AG09309 (cell line): ENCODE data around the gene GREM1.
A peak's percentile ranks its signal among the peaks of the same experiment; 100 is the strongest.

Source experiments
- DNase-seq: peaks from one replicate; pipeline ENCODE4 v3.0.0-alpha.2; 2010; ENCODE audit warnings: low read depth
- H3K4me3 ChIP-seq: 2 replicates; pipeline ENCODE4 v1.5.1; 2011; ENCODE audit warnings: mild to moderate bottlenecking, low read depth, low read length, moderate library complexity; ENCODE audit not compliant: control insufficient read depth
- CTCF ChIP-seq: IDR thresholded peaks from 2 replicates; pipeline ENCODE4 v1.5.1; 2011; ENCODE audit warnings: mild to moderate bottlenecking, low read depth, low read length, inconsistent platforms; ENCODE audit not compliant: insufficient read depth, control insufficient read depth; ENCODE audit errors: missing control alignments

The GREM1 gene

GRCh38 chr15:32716915-32717425, 834 bp upstream of the GREM1 start:
- no peak for TF ChIP-seq CTCF
- DNase-seq, result no peak
- peak overlapping the region; percentile 49 for H3K4me3 ChIP-seq

GRCh38 chr15:32718227-32718820, 520 bp downstream of the GREM1 start:
- TF ChIP-seq CTCF, result no peak
- DNase-seq, result no peak
- peak overlapping the region; percentile 83 for H3K4me3 ChIP-seq

DNA sequence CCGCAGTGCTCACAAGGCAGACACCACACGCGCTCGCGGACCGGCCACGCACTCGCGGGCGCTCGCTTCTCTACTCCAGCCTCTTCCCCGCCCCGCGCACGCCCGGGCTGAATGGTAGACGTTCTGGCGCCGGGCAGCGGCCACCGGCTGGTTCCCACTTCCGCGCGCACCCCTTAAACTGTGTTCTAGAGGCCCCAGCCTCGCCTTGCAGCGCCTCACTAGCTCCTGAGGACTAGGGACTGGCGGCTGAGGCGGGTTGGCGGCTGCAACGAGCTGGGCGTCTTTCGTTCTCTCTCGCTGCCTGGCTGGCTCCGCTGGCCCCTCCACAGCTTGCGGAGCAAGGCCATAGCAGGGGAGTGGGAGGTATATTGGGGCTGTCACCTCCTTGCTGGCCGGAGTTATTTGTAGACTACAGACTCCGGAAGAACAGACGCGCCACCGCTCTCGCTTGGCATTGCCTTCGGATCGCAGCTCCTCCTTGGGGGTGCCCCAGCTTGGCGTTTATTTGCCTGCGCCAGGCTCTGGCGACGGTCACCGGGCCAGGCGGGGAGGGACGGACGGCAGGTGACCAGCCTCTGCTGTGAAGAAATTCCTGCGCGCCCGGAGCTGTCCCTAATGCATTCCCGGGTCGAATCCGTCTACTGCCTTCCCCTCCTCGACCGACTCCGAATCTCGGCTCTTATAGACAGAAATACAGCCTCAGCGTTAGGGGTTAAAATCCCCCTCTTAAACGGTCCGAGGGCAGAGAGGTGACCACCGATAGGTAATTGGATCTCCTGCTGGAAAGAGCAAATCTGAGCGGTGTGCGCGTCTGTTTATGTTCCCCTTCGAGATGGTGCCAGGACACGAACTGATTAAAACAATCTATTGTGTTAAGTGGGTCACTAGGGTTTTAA, 1.3 kb downstream of the GREM1 start:
- no peak for DNase-seq
- no peak for TF ChIP-seq CTCF
- H3K4me3 ChIP-seq, result peak overlapping the region; percentile 83

DNA sequence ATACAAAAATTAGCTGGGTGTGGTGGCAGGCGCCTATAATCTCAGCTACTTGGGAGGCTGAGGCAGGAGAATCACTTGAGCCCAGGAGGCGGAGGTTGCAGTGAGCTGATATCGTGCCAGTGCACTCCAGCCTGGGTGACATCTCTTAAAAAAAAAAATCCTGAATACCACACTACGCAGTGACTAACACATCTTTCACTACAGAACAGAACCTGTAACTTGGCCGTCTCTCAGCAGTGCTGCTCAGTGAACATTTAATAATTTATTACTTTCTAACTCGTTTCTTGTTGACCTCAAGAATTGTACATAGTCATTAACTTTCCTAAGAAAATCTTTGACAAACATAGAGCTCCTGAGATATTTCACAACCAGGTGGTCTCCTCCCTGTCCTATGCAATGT, 3.8 kb downstream of the GREM1 start:
- TF ChIP-seq CTCF, result no peak
- H3K4me3 ChIP-seq, result peak overlapping the region; percentile 83
- no peak for DNase-seq

GRCh38 chr15:32722136-32722535, 4.3 kb downstream of the GREM1 start:
- TF ChIP-seq CTCF, result no peak
- no peak for DNase-seq
- no peak overlapping the region for H3K4me3 ChIP-seq

GRCh38 chr15:32723171-32723948, 5.6 kb downstream of the GREM1 start:
- no peak for TF ChIP-seq CTCF
- no peak for DNase-seq
- H3K4me3 ChIP-seq, result no peak overlapping the region
